CD4-positive, alpha-beta T cell treated with Interferon alpha-2 for 1 hour (primary cell): Measurements from ENCODE around the gene LRWD1.
"Not testable (repeated sequence)": the region's sequence is repeated elsewhere in the genome, so short reads cannot be mapped to it uniquely, and the experiment has no call there.

Source experiments
- DNase-seq, 2 donors: peaks; one replicate each; pipeline ENCODE4 v3.0.0-alpha.2; 2020 to 2022

Gene LRWD1

GRCh38 chr7:102444961-102445673 is 19.7 kb upstream of the LRWD1 start:
- DNase-seq: no peak

- no peak for DNase-seq
These were observed 19.1 kb upstream of the LRWD1 start for GRCh38 chr7:102445674-102446071.

GRCh38 chr7:102446387-102447156 is 18.2 kb upstream of the LRWD1 start:
- no peak for DNase-seq

- DNase-seq: no peak
These were observed 17.5 kb upstream of the LRWD1 start for GRCh38 chr7:102447311-102447710.

- DNase-seq: no peak
These were observed 15.6 kb upstream of the LRWD1 start for GRCh38 chr7:102449136-102449535.

- peak; percentile 56 to 68 for DNase-seq
These were observed 14.5 kb upstream of the LRWD1 start for GRCh38 chr7:102450242-102450641.

- DNase-seq: no peak
These were observed 13.3 kb upstream of the LRWD1 start for GRCh38 chr7:102451371-102452054.

GRCh38 chr7:102452451-102452850 is 12.3 kb upstream of the LRWD1 start:
- DNase-seq: no peak

- DNase-seq: no peak
These were observed 11.5 kb upstream of the LRWD1 start for GRCh38 chr7:102453319-102453718.

GRCh38 chr7:102454468-102454867 is 10.3 kb upstream of the LRWD1 start:
- DNase-seq: no peak

GRCh38 chr7:102454932-102455331 is 9.9 kb upstream of the LRWD1 start:
- DNase-seq: not testable (repeated sequence)

- no peak for DNase-seq
These were observed 9.2 kb upstream of the LRWD1 start for GRCh38 chr7:102455596-102455995.

- no peak for DNase-seq
These were observed 8.5 kb upstream of the LRWD1 start for GRCh38 chr7:102456327-102456726.

GRCh38 chr7:102457352-102457924 is 7.3 kb upstream of the LRWD1 start:
- no peak for DNase-seq

- no peak for DNase-seq
These were observed 5.5 kb upstream of the LRWD1 start for GRCh38 chr7:102459221-102459844.

GRCh38 chr7:102460467-102460866 is 4.3 kb upstream of the LRWD1 start:
- DNase-seq: no peak

- peak in 1 of 2 donors; percentile 14 for DNase-seq
These were observed 775 bp upstream of the LRWD1 start for GRCh38 chr7:102463841-102464576.

- DNase-seq: no peak
These were observed 1.3 kb downstream of the LRWD1 start for GRCh38 chr7:102466097-102466496.

GRCh38 chr7:102467581-102468477 is 3.0 kb downstream of the LRWD1 start:
- no peak for DNase-seq

GRCh38 chr7:102468478-102469350 is 3.9 kb downstream of the LRWD1 start:
- no peak for DNase-seq
